Measurements from ENCODE around the gene TAPT1.

The TAPT1 gene

GRCh38 chr4:16125571-16126445 lies 100.5 kb downstream of the TAPT1 start:
- no peak for DNase-seq

DNA sequence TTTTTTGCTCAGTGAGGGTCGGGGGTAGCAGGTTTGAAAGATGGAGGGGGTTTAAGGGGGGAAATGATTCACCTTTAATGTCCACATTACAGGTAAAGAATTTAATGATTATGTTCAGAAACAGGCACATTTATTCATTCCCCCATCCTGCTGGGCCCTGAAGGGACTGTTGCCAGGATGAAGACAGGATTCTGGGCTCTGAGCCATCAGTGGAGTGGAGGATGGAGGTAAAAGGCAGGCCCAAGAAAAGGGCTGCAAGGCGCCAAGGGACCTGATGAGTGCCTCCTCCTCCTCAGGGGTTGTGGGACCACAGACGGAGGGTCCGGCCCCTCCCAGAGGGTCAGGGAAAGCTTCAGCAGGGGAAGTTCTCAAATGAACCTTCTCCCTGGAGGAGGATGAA lies 102.0 kb downstream of the TAPT1 start:
- DNase-seq: no peak

DNA sequence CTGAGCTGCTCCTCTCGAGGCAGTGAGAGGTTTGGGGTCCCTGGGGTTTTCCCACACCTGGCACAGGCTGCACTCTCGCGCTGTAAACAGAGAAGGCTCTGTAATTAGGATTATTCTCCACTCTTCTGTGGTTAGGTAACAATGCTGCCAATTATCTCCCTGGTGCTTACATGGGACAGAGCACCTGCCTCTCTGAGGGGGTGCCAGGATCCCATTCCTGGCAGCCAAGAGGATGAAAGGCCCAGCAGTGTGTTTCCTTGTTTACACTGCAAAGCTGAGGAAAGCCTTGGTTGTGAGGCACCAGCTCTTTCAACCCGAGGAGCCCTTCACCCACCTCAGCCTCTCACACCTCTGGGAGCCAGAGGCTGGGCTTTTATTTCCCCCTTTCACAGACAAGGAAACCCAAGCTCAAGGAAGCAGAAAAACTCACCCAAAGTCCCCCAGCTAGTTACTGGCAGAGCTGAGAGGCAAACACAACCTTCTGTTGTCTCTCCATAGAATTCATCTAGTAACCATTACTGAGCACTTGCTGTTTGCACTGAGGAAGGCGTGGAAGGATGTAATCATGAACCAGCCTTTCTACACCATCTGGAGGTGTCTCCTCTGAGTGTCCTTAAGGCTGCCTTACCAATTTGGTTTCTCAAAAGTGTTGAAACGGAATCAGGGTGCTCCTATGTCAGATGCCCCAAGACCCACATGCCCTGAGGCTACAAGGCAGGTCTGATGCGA lies 102.8 kb downstream of the TAPT1 start:
- DNase-seq: no peak

DNA sequence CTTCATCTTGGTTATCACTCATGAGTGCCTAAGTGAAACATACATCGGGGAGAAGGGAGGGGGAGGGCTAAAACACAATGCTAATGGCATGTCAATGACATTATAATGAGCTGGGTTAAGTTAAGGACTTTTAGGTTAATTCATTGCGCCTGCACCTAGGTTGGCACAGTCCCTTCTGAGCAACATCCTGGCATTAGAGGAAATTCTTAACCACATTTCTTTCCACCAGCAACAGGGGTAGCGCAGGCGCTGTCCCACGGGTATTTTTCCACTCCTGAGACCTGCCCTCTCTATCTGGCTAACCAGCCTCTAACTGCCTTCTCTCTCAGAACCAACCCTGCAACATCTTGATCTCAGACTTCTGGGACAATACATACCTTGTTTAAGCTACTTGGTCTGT lies 103.5 kb downstream of the TAPT1 start:
- DNase-seq: no peak

DNA sequence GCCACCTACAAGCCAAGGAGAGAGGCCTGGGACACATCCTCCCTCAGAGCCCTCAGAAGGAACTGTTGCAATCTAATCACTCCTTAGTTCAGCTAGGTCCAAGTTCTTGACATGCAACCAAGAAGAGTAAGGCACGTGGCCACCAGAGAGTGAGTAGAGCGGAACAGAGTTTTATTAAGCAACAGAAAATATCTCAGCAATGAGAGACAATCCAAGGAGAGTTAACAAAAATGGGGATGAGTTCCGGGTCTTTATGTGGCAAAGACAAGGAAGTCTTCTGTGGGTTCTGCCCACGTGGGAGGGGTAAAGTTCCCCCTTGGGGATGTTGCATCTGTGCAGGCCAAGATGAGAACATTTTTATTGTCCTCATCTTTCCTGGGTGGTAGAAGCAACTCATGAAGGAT lies 104.0 kb downstream of the TAPT1 start:
- no peak for DNase-seq

DNA sequence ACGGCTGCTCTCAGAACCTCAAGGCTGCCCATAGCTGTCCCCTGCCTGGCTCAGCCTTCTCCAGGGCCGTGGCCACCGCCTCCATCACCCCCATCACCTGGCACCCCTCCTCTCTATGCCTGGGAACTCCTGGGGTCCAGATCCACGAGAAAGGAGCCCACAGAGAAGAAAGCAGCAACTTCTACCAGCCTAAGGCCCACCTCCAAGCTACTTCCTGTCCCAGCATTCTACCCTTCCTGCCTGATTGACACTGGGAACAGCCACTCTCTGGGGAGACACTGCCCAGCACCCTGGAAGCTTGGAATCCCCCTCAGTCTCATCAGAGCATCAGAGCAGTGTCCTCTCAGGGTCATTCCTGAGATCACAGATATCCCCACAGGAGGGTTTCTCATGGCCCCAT lies 105.6 kb downstream of the TAPT1 start:
- DNase-seq: no peak

DNA sequence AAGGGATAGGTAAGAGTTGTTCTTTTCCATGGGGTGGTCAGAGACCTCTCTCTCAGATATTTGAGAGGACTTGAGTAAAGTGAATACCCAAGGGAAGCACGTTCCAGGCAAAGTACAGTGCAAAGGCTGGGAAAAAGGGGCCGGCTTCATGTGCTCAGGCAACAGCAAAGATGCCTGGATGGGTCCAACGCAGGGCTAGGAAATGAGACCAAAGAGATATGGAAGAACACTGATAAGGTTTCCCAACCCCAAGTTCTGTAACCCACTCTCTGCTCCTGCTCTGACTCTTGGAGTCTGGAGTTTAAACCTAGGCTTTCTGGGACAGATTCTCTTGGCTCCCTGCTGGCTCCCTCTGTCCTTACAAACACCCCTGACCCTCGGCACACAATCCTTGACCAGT lies 106.3 kb downstream of the TAPT1 start:
- no peak for DNase-seq

DNA sequence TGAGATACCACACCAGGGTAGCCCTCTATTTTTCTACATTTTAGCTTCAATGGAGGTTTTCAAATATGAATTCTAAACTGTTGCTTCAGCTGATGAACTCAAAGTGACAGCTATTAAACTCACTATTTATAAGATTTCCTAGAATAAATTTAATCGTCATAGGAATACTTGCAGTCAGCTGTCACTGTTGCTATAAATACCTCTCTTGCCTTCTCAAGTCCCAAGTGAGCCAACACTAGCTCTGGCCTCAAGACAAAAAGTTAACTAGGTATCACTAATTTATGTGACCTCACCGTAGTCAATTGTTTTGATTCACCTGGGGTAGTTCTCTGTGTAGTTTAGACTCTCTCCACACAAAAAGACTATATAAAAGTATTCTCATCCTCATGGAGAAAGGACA lies 108.2 kb downstream of the TAPT1 start:
- DNase-seq: no peak

- no peak for DNase-seq
These were observed 109.1 kb downstream of the TAPT1 start for GRCh38 chr4:16117164-16117563.

DNA sequence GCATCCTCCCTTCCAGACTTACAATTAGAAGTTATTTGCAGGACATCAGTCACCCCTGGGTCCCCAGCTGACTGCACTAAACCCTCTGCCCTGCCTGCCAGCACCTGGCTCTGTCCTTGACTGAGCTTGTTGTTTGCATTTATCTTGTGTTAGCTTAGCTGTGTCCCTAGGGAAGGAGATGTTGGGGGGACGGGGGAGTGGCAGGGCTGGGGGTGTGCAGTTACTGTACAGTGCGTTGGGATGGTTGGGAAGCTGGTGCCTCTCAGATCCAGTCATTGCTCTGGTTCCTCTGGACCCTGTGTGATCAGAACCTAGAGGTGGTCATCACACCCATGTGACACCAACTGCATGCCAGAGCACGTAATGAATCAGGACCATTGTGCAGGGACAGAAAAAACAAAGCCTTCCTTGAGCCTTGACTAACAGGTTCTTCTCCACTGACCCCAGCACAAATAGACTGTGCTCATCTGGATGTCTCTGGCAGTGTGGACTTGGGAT lies 109.7 kb downstream of the TAPT1 start:
- DNase-seq: no peak

GRCh38 chr4:16116019-16116418 lies 110.3 kb downstream of the TAPT1 start:
- DNase-seq: no peak

- DNase-seq: no peak
These were observed 111.7 kb downstream of the TAPT1 start for GRCh38 chr4:16114546-16114945.

DNA sequence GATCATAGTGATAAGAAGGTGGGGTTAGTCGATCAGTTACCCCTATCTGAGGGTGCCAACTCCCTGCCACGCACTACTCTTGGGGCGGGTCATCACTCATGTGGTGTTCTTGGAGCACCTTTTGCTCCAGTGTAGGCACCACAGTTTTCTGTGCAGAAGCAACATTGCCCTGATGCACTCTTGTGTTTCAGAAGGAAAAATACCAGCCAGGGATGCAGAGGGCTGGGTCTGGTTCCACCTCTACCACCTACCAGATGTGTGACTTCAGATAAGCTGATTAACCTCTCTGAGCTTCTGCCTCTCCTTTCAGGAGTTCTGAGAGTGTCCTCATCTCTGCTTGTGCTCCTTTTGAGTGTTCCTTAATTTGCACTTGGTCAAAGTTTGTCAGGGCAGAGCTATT lies 112.5 kb downstream of the TAPT1 start:
- DNase-seq: no peak

DNA sequence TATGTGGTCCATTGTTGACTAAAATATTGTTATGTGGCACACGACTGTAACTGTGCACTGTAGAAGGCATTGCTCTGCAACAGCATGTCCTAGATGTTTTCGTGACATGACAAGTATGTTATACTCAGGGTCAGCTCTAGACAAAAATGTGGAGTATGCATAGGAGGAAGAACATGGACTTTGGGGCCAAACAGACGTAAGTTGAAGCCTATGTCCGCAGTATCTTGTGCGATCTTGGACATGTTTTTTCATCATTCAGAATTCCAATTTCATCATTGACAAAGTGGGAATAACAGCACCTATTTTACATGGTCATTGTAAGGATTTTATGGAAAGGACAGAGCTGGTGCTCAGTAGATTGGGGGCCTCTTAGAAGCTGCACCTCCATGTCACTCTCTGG lies 114.7 kb downstream of the TAPT1 start:
- DNase-seq: no peak

GRCh38 chr4:16110661-16111290 lies 115.5 kb downstream of the TAPT1 start:
- no peak for DNase-seq
